Cardiac muscle cell (in vitro differentiated cells and primary cell): Measurements from ENCODE around the gene FCER1G. TPM values are rescaled to one million over a fixed set of nuclear protein-coding genes. Genes with fewer than 3 reads are reported as not detected.
A peak's percentile ranks its signal among the peaks of the same experiment; 100 is the strongest.

Experiments
- DNase-seq, 2 donors: peaks; one replicate each; pipeline versions ENCODE4 v3.0.0 to v3.0.0-alpha.2; 2010 to 2017; ENCODE audit warnings: low read depth in 1 of 2, low spot score in 1 of 2
- H3K27ac ChIP-seq: fragments of 200-600 bp; sonication (generic); 2 replicates; pipeline ENCODE4 v1.5.1; 2016
- H3K27me3 ChIP-seq: fragments of 200-600 bp; sonication (generic); 2 replicates; pipeline ENCODE4 v1.6.0; 2016; ENCODE audit warnings: control low read depth
- H3K36me3 ChIP-seq: fragments of 200-600 bp; sonication (generic); 2 replicates; pipeline ENCODE4 v1.5.1; 2016; ENCODE audit warnings: control low read depth
- H3K4me1 ChIP-seq: fragments of 200-600 bp; sonication (generic); 2 replicates; pipeline ENCODE4 v1.8.1; 2017; ENCODE audit warnings: low read depth, mild to moderate bottlenecking, mixed run types
- H3K4me3 ChIP-seq: fragments of 200-600 bp; sonication (generic); 2 replicates; pipeline ENCODE4 v1.5.1; 2016; ENCODE audit warnings: mild to moderate bottlenecking
- H3K9me3 ChIP-seq: fragments of 200-600 bp; sonication (generic); 2 replicates; pipeline ENCODE4 v1.5.1; 2017; ENCODE audit warnings: low read depth, mild to moderate bottlenecking, control low read depth
- CTCF ChIP-seq: IDR thresholded peaks from 2 replicates; pipeline ENCODE4 v1.5.1; 2012; ENCODE audit warnings: low read depth, mild to moderate bottlenecking, low read length
- polyA plus RNA-seq: library from polyadenylated mRNA; unstranded; fragments of >200 nt; fragmentation: Nextera tagmentation; extraction: Ambion mirVana; gene quantifications from 2 replicates; pipeline ENCODE4 v1.2.1, GENCODE V29; 2016
- total RNA-seq: library from RNA; depleted of rRNA; stranded (reverse); fragments of >200 nt; gene quantifications from 2 replicates; pipeline ENCODE4 v1.2.3, GENCODE V29; 2016

The FCER1G gene
- total and polyA plus RNA-seq, 2 experiments from 2014 or later: 0.50 TPM; not detected in 1

- DNase-seq: peak; percentile 71 to 73
- peaks cover 43% of the 10 kb centered on the region for H3K27me3 ChIP-seq
- no peak for TF ChIP-seq CTCF
- H3K4me1 ChIP-seq: no peaks in the 10 kb centered on the region
- H3K36me3 ChIP-seq: no peaks in the 10 kb centered on the region
- peak within 1 kb of the TSS; percentile 39 for H3K4me3 ChIP-seq
- no peak within 1 kb of the TSS for H3K27ac ChIP-seq
- H3K9me3 ChIP-seq: no peaks in the 10 kb centered on the region
Observed at GRCh38 chr1:161258439-161259344, 43.6 kb downstream of the FCER1G start, which contains the start of gene PCP4L1. Gene PCP4L1, plus strand, starts transcription at chr1:161258745. Its CDS starts 230 bp downstream, at chr1:161258975.

- H3K36me3 ChIP-seq: no peaks in the 10 kb centered on the region
- H3K4me1 ChIP-seq: no peaks in the 10 kb centered on the region
- no peak for DNase-seq
- no peak overlapping the region for H3K27ac ChIP-seq
- no peaks in the 10 kb centered on the region for H3K9me3 ChIP-seq
- peaks cover 43% of the 10 kb centered on the region for H3K27me3 ChIP-seq
- no peak for TF ChIP-seq CTCF
- no peak overlapping the region for H3K4me3 ChIP-seq
Observed at GRCh38 chr1:161259345-161259702, 44.2 kb downstream of the FCER1G start.

- TF ChIP-seq CTCF: no peak
- H3K27ac ChIP-seq: no peak overlapping the region
- peaks cover 43% of the 10 kb centered on the region for H3K27me3 ChIP-seq
- no peak overlapping the region for H3K4me3 ChIP-seq
- H3K9me3 ChIP-seq: no peaks in the 10 kb centered on the region
- no peak for DNase-seq
- H3K4me1 ChIP-seq: no peaks in the 10 kb centered on the region
- no peaks in the 10 kb centered on the region for H3K36me3 ChIP-seq
Observed at GRCh38 chr1:161259765-161260164, 44.7 kb downstream of the FCER1G start.

- H3K4me3 ChIP-seq: no peak overlapping the region
- no peaks in the 10 kb centered on the region for H3K36me3 ChIP-seq
- no peak overlapping the region for H3K27ac ChIP-seq
- TF ChIP-seq CTCF: no peak
- no peaks in the 10 kb centered on the region for H3K4me1 ChIP-seq
- H3K9me3 ChIP-seq: no peaks in the 10 kb centered on the region
- peaks cover 43% of the 10 kb centered on the region for H3K27me3 ChIP-seq
- DNase-seq: no peak
Observed at GRCh38 chr1:161260376-161261260, 45.5 kb downstream of the FCER1G start.
